Common myeloid progenitor, CD34-positive (primary cell): ENCODE data around the gene MLIP.
"Not testable (repeated sequence)": the region's sequence is repeated elsewhere in the genome, so short reads cannot be mapped to it uniquely, and the experiment has no call there.

Source experiments
- CTCF ChIA-PET: fragments of 350-600 bp; sonication (Branson Sonifier 250); formaldehyde crosslinking; loops from one replicate; lab custom pipeline; 2021; ENCODE audit warnings: antibody characterized with exemption; lab: Charles Lee
- POLR2A ChIA-PET: fragments of 350-600 bp; sonication (Branson Sonifier 250); formaldehyde crosslinking; loops from one replicate; lab custom pipeline; 2021; ENCODE audit warnings: antibody characterized with exemption; lab: Charles Lee
- DNase-seq, 3 donors: peaks; one replicate each; pipeline versions ENCODE4 v3.0.0 to v3.0.0-alpha.2; 2013
- H3K27ac ChIP-seq, 2 experiments: 1 replicate in 1 of 2; 2 replicates in 1 of 2; pipeline ENCODE4 v1.7.0; 2013; ENCODE audit warnings: inconsistent platforms in 2 of 2, low read length in 2 of 2, mild to moderate bottlenecking in 2 of 2, low read depth in 1 of 2, moderate library complexity in 1 of 2; ENCODE audit not compliant: severe bottlenecking in 2 of 2, insufficient read depth in 1 of 2, poor library complexity in 1 of 2
- H3K27me3 ChIP-seq, 5 experiments: replicated peaks in 2 of 5; 1 replicate in 3 of 5; 2 replicates in 2 of 5; pipeline versions ENCODE4 v1.6.1 to v1.7.0; 2013; ENCODE audit warnings: low read length in 4 of 5, mild to moderate bottlenecking in 2 of 5, moderate library complexity in 2 of 5, inconsistent platforms in 1 of 5; ENCODE audit not compliant: insufficient read depth in 5 of 5, control insufficient read depth in 4 of 5
- H3K36me3 ChIP-seq, 4 experiments: 1 replicate in 2 of 4; 2 replicates in 2 of 4; pipeline versions ENCODE4 v1.6.1 to v1.7.0; 2013; ENCODE audit warnings: low read length in 3 of 4, control low read depth in 1 of 4, mild to moderate bottlenecking in 1 of 4; ENCODE audit not compliant: control insufficient read depth in 4 of 4, insufficient read depth in 4 of 4
- H3K4me1 ChIP-seq, 4 experiments: 1 replicate in 3 of 4; 2 replicates in 1 of 4; pipeline versions ENCODE4 v1.6.1 to v1.7.1; 2013; ENCODE audit warnings: low read length in 3 of 4, mild to moderate bottlenecking in 3 of 4, control low read depth in 1 of 4, inconsistent platforms in 1 of 4, moderate library complexity in 1 of 4; ENCODE audit not compliant: control insufficient read depth in 4 of 4, insufficient read depth in 4 of 4; ENCODE audit errors: control extremely low read depth in 1 of 4
- H3K4me3 ChIP-seq, 7 experiments: 1 replicate in 4 of 7; 2 replicates in 3 of 7; pipeline versions ENCODE4 v1.5.1 to v1.7.0; 2013; ENCODE audit warnings: mild to moderate bottlenecking in 7 of 7, low read length in 6 of 7, moderate library complexity in 6 of 7, inconsistent platforms in 2 of 7, low read depth in 2 of 7, control low read depth in 1 of 7; ENCODE audit not compliant: insufficient read depth in 4 of 7, control insufficient read depth in 1 of 7; ENCODE audit errors: extremely low read depth in 1 of 7
- H3K9me3 ChIP-seq, 5 experiments: 1 replicate in 4 of 5; 2 replicates in 1 of 5; pipeline versions ENCODE4 v1.6.1 to v1.7.1; 2013; ENCODE audit warnings: low read length in 4 of 5, mild to moderate bottlenecking in 2 of 5, inconsistent platforms in 1 of 5, low read depth in 1 of 5, moderate library complexity in 1 of 5; ENCODE audit not compliant: control insufficient read depth in 4 of 5, insufficient read depth in 2 of 5; ENCODE audit errors: control extremely low read depth in 1 of 5
- WGBS: methylation state at CpG from one replicate; pipeline ENCODE4 v1.1.5; 2013; ENCODE audit not compliant: insufficient coverage; 5-methylcytosine and 5-hydroxymethylcytosine counted together

MLIP gene

DNA sequence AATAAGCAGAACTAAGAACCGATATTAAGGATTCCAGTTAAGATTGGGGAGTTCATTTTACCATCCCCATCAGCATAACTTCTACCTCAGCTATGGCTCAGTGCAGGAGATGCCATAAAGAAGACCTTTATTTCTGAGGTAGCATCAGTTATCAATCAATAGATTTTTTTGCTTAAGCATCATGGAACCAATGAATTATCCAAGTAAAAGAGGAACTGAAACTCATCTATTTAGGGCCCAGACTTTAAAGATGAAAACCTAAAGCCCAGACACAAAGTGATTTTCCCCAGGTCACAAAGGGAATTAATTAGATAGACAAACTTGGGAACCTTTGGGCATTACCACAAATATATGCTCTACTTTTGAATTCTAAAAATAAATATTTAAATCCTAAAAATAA, 137.8 kb downstream of the MLIP start:
- ChIA-PET POLR2A (no interaction called here), CTCF (no interaction called here)
- no peaks in the 10 kb centered on the region for H3K36me3 ChIP-seq
- H3K4me3 ChIP-seq: no peak overlapping the region
- no peaks in the 10 kb centered on the region for H3K4me1 ChIP-seq
- H3K27ac ChIP-seq: no peak overlapping the region
- no CpG with 5 or more reads among the region's 1 CpG for WGBS
- no peaks in the 10 kb centered on the region for H3K9me3 ChIP-seq
- H3K27me3 ChIP-seq: no peaks in the 10 kb centered on the region
- DNase-seq: no peak

DNA sequence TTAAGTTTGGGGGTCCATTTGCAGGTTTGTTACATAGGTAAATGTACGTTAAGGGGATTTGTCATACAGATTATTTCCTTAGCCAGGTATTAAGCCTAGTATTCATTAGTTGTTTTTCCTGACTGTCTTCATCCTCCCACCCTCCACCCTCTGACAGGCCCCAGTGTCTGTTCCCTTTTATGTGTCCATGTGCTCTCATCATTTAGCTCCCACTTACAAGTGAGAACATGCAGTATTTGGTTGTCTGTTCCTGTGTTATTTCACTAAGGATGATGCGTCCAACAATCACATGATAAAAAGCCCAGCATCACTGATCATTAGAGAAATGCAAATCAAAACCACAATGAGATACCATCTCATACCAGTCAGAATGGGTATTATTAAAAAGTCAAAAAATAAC, 138.6 kb downstream of the MLIP start:
- POLR2A ChIA-PET, H3K4me3 ChIP-seq, CTCF ChIA-PET, H3K27me3 ChIP-seq, H3K27ac ChIP-seq, H3K4me1 ChIP-seq, DNase-seq, H3K36me3 ChIP-seq, H3K9me3 ChIP-seq: not testable (repeated sequence)
- no CpG with 5 or more reads among the region's 2 CpGs for WGBS

DNA sequence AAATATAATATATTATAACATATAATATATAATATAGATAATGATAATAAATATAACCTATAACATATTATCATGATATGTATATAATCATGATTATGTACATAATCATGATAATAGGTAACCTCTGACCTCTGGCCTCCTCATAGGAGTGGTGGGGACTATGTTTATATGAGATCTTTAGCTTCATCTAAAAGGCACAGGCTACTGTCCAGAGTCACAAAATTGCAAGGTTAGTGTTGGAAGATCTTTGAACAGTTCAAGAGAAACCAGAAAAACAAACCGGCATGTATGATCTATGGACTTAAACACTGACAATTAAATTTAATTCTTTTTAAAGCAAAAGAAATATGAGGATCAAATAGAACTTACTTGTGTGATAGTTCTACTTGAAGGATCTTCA, 141.3 kb downstream of the MLIP start:
- ChIA-PET POLR2A (no interaction called here), CTCF (no interaction called here)
- no peak overlapping the region for H3K27ac ChIP-seq
- WGBS: no CpG with 5 or more reads among the region's 1 CpG
- DNase-seq: no peak
- no peaks in the 10 kb centered on the region for H3K9me3 ChIP-seq
- H3K36me3 ChIP-seq: no peaks in the 10 kb centered on the region
- H3K4me1 ChIP-seq: no peaks in the 10 kb centered on the region
- no peaks in the 10 kb centered on the region for H3K27me3 ChIP-seq
- no peak overlapping the region for H3K4me3 ChIP-seq

DNA sequence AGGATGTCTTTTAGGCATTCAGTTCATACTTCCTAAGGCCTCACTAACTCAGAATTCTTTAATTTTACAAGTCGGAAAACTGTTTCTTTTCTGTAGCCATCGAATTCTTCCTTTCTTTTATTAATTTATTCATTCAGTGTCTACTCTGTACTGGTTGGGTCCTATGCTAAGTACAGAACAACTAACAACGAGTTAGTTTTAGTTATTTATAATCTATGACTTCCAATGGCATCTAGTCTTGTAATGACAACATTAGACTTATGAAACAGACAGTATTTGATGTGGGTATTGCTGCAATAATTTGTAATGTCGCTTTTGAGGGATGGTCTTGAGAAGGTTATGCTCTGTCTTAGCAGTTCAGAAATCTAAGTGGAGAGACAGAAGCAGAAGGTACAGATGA, 141.7 kb downstream of the MLIP start:
- ChIA-PET POLR2A (no interaction called here), CTCF (no interaction called here)
- no peak overlapping the region for H3K4me3 ChIP-seq
- no peaks in the 10 kb centered on the region for H3K27me3 ChIP-seq
- no peaks in the 10 kb centered on the region for H3K9me3 ChIP-seq
- no peaks in the 10 kb centered on the region for H3K4me1 ChIP-seq
- DNase-seq: no peak
- H3K36me3 ChIP-seq: no peaks in the 10 kb centered on the region
- H3K27ac ChIP-seq: no peak overlapping the region
- 100% methylated on average over 1 of the region's 4 CpGs for WGBS

DNA sequence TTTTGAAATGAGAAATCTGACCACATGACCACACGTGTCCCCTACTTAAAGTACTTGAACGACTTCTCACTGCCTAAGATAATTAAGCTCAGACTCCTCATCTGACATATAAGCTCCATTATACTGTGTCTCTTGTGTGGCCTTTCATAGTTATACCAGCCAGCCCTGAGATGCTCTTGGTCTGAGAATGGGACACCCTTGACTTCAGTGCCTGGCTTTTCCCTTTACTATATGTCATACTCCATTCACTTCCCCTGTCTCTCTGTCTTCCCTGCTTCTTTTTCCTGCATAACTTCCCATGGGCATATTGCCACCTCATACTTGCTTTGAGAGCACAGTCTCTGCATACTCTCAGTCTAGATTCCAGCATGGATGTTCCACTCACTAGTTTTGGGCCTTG, 143.6 kb downstream of the MLIP start:
- 96% methylated on average over 2 of the region's 2 CpGs for WGBS

DNA sequence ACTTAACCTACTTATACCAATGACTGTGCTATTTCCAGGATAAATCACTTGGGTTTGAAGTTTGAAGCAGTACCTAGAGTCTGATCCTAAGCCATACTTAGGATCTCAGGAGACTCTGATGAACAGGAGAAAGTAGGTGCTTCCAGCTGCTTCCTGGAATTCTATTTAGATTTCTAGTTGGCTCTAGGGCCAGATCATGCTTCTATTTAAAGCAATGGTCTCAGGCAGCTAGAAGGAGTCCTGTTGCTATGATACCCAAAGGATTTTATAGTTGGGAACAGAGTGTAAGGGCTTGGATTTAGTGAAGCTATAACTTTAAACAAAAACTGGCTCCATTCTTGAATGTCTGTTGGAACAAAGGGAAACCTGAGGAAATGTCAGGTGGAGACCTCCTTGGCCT, 144.6 kb downstream of the MLIP start:
- H3K27ac ChIP-seq: no peak overlapping the region
- DNase-seq: no peak
- no peaks in the 10 kb centered on the region for H3K4me1 ChIP-seq
- no peaks in the 10 kb centered on the region for H3K9me3 ChIP-seq
- H3K4me3 ChIP-seq: no peak overlapping the region
- H3K27me3 ChIP-seq: no peaks in the 10 kb centered on the region
- ChIA-PET POLR2A (interaction anchor here (0.9 kb wide), 1 partner anchor 11 kb away, joined by 3 read pairs; no protein-coding TSS in a partner anchor), CTCF (interaction anchor here (1.3 kb wide), 1 partner anchor 273 kb away, joined by 3 read pairs; no protein-coding TSS in a partner anchor)
- no peaks in the 10 kb centered on the region for H3K36me3 ChIP-seq

More for the DNA sequence above, 143.6 kb downstream of the MLIP start:
- Histone ChIP-seq H3K27ac (no peak overlapping the region), H3K4me3 (no peak overlapping the region), H3K9me3 (no peaks in the 10 kb centered on the region), H3K36me3 (no peaks in the 10 kb centered on the region), H3K27me3 (no peaks in the 10 kb centered on the region), H3K4me1 (no peaks in the 10 kb centered on the region)
- ChIA-PET POLR2A (no interaction called here), CTCF (interaction anchor here (1.3 kb wide), 1 partner anchor 272 kb away, joined by 3 read pairs; no protein-coding TSS in a partner anchor)
- no peak for DNase-seq

DNA sequence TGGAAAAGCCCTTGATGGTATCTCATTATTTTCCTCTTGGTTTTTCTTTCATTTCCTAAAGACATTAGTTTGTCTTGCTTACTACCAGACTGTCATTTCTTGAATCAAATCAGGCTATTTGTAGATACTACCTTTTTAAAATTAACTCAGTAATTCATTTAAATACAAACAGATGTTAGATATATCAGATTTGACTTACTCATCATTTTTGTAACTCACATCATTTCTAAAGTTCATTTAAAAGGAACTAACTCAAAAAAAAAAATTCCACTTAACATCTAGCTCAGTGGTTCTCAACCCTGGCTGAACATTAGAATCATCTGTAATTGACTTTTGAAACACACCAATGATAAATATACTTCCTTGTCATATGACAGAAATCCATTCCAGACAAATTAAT, 148.8 kb downstream of the MLIP start:
- no peak overlapping the region for H3K27ac ChIP-seq
- ChIA-PET POLR2A (no interaction called here), CTCF (no interaction called here)
- DNase-seq: no peak
- no peaks in the 10 kb centered on the region for H3K9me3 ChIP-seq
- H3K4me1 ChIP-seq: no peaks in the 10 kb centered on the region
- no peaks in the 10 kb centered on the region for H3K36me3 ChIP-seq
- H3K27me3 ChIP-seq: no peaks in the 10 kb centered on the region
- H3K4me3 ChIP-seq: no peak overlapping the region
